Stimulated activated CD4-positive, alpha-beta T cell treated with anti-CD3 and anti-CD28 coated beads, Interleukin-4, amount 100 ng/mL, for 1 hour (primary cell): ENCODE results near the gene GABRD.

Experiments
- DNase-seq: peaks from one replicate; pipeline ENCODE4 v3.0.0-alpha.2; 2020

The GABRD gene

DNA sequence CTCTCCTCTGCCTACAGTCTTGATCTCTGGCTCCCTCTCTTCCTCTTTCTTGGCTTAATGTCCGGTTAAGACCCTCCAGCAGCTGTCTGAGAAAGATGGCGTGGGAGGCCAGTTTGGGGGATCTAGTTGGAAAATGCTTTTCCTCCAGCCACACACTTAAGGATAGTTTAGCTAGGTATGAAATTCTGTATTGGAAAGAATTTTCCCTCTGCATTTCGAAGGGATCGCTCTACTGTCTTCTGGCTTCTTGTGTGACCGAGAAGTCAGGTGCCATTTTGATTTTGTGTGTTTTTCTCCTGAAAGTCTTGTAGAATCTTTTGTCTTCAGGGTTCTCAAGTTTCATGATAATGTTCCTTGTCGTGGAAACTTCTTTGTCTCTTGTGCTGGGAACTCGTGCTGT, 59.0 kb downstream of the GABRD start:
- DNase-seq = no peak

DNA sequence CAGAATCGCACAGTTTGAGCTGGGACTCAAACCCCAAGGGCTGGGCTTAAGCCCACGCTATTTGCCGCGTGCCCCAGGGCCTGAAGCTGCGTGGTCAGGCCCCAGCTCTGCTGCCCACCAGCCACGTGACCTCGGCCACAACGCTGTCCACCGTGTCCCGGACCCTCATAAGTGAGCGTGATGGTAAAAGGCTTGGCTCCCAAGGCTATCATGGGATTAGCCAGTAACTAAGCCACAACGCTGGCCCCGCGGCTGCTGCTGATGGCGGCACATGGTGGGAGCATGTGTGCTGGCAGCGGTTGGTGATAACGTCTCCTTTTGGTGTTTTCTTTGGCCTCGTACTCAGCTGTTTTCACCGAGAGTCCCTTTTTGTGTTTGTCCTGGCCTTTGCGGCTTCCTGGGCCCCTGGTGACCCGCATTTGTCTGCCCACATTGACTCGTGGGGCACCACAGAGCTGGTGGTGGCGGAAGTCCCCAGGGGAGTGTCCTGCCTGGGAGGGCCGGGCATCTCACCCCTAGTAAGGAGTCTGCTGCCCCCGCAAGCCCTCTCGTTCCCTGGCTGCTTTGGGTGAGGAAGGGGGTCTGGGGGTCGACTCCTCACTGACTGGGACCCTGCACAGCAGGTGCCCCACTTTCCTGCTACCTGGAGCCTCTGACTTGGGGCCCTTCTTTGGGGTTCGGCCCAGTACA, 60.4 kb downstream of the GABRD start:
- no peak for DNase-seq

DNA sequence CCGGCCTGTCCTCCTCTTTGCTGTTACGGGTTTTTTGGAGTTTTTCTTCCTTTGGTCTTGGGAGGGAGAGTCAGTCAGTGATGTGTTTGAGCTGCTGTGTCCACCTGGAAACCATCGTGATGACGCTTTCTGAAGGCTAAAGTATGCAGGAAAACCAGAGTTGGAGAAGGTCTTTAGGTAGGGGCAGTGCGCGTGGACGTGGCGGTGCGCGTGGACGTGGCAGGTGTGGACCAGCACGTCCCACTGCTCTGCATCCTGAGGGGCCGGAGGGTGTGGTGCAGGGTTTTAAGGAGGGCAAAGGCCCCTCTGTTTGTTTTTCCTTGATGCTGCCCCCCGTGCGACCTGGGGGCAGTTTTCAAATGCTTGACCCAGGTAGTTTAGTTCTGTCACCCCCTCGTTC, 61.0 kb downstream of the GABRD start:
- no peak for DNase-seq
